Retinal pigment epithelial cell (primary cell): ENCODE data around the gene TRDMT1.

Experiments
- DNase-seq: peaks from one replicate; pipeline ENCODE4 v3.0.0-alpha.2; 2010; ENCODE audit warnings: low read depth
- H3K4me3 ChIP-seq: 2 replicates; pipeline ENCODE4 v1.5.1; 2011; ENCODE audit warnings: mild to moderate bottlenecking, low read length, control low read depth, moderate library complexity
- CTCF ChIP-seq: conservative IDR thresholded peaks from 2 replicates; pipeline ENCODE4 v1.5.1; 2011; ENCODE audit warnings: low read depth, low read length, control low read depth, inconsistent platforms

Gene TRDMT1

GRCh38 chr10:17202506-17202905 is 1.0 kb upstream of the TRDMT1 start:
- no peak for TF ChIP-seq CTCF

GRCh38 chr10:17201794-17202116 is 283 bp upstream of the TRDMT1 start:
- DNase-seq = no peak
- TF ChIP-seq CTCF = no peak
- peak overlapping the region; percentile 57 for H3K4me3 ChIP-seq

More at GRCh38 chr10:17202506-17202905, 1.0 kb upstream of the TRDMT1 start:
- no peak overlapping the region for H3K4me3 ChIP-seq
- DNase-seq = no peak

GRCh38 chr10:17200001-17200911 is 1.2 kb downstream of the TRDMT1 start:
- DNase-seq = no peak

GRCh38 chr10:17199351-17199804 is 2.1 kb downstream of the TRDMT1 start:
- no peak for DNase-seq
- no peak for TF ChIP-seq CTCF
- peak overlapping the region; percentile 57 for H3K4me3 ChIP-seq

More at GRCh38 chr10:17200001-17200911, 1.2 kb downstream of the TRDMT1 start:
- H3K4me3 ChIP-seq = peak overlapping the region; percentile 57
- TF ChIP-seq CTCF = no peak

GRCh38 chr10:17196573-17196972 is 4.9 kb downstream of the TRDMT1 start:
- TF ChIP-seq CTCF = no peak
- no peak for DNase-seq
- H3K4me3 ChIP-seq = no peak overlapping the region

- TF ChIP-seq CTCF = no peak
- no peak for DNase-seq
Observed at GRCh38 chr10:17196045-17196444, 5.4 kb downstream of the TRDMT1 start.

GRCh38 chr10:17195083-17195482 is 6.4 kb downstream of the TRDMT1 start:
- DNase-seq = no peak
- no peak for TF ChIP-seq CTCF

More at GRCh38 chr10:17196045-17196444, 5.4 kb downstream of the TRDMT1 start:
- no peak overlapping the region for H3K4me3 ChIP-seq

More at GRCh38 chr10:17195083-17195482, 6.4 kb downstream of the TRDMT1 start:
- no peak overlapping the region for H3K4me3 ChIP-seq
